Stomach smooth muscle (tissue), 2 donors: ENCODE measurements around the gene KCTD21.
A peak's percentile ranks its signal among the peaks of the same experiment; 100 is the strongest.

Experiments used
- H3K27ac ChIP-seq: one replicate; pipeline ENCODE4 v1.7.0; 2013; ENCODE audit warnings: mild to moderate bottlenecking, low read length, inconsistent platforms
- H3K27me3 ChIP-seq, 2 donors: one replicate each; pipeline ENCODE4 v1.7.0; 2013; ENCODE audit warnings: low read length in 2 of 2; ENCODE audit not compliant: insufficient read depth in 2 of 2, control insufficient read depth in 1 of 2
- H3K36me3 ChIP-seq, 2 donors: one replicate each; pipeline ENCODE4 v1.7.0; 2013; ENCODE audit warnings: low read length in 2 of 2; ENCODE audit not compliant: control insufficient read depth in 2 of 2, insufficient read depth in 2 of 2
- H3K4me1 ChIP-seq: one replicate; pipeline ENCODE4 v1.7.0; 2013; ENCODE audit warnings: low read length; ENCODE audit not compliant: control insufficient read depth, insufficient read depth
- H3K4me3 ChIP-seq, 2 donors: one replicate each; pipeline ENCODE4 v1.7.0; 2013; ENCODE audit warnings: low read length in 2 of 2
- H3K9ac ChIP-seq, 2 donors: one replicate each; pipeline ENCODE4 v1.7.0; 2013; ENCODE audit warnings: low read length in 2 of 2, mild to moderate bottlenecking in 1 of 2
- H3K9me3 ChIP-seq, 2 donors: one replicate each; pipeline ENCODE4 v1.7.0; 2013; ENCODE audit warnings: low read length in 2 of 2; ENCODE audit not compliant: control insufficient read depth in 2 of 2
- donor health status: healthy.
- donor health status: Pancreatic carcinoma.

Gene KCTD21

GRCh38 chr11:78138694-78139421 is 49.6 kb downstream of the KCTD21 start:
- peaks cover 7% of the 10 kb centered on the region for H3K4me1 ChIP-seq
- H3K27ac ChIP-seq = peak overlapping the region; percentile 62
- no peaks in the 10 kb centered on the region for H3K9me3 ChIP-seq
- H3K9ac ChIP-seq = peak overlapping the region; percentile 84 to 87
- H3K4me3 ChIP-seq = peak overlapping the region; percentile 85 to 99
- H3K27me3 ChIP-seq = no peaks in the 10 kb centered on the region
- peaks cover 1 to 2% of the 10 kb centered on the region in 2 donors for H3K36me3 ChIP-seq

GRCh38 chr11:78138291-78138690 is 50.1 kb downstream of the KCTD21 start:
- H3K4me3 ChIP-seq = peak overlapping the region in 1 of 2 donors; percentile 85
- H3K4me1 ChIP-seq = peaks cover 7% of the 10 kb centered on the region
- no peaks in the 10 kb centered on the region for H3K9me3 ChIP-seq
- no peak overlapping the region for H3K9ac ChIP-seq
- no peaks in the 10 kb centered on the region for H3K27me3 ChIP-seq
- H3K36me3 ChIP-seq = peaks cover 0 to 2% of the 10 kb centered on the region in 2 donors
- no peak overlapping the region for H3K27ac ChIP-seq

GRCh38 chr11:78132475-78132874 is 56.0 kb downstream of the KCTD21 start:
- Histone ChIP-seq H3K4me1 (no peaks in the 10 kb centered on the region), H3K4me3 (no peak overlapping the region), H3K27ac (no peak overlapping the region), H3K36me3 (peaks cover 0 to 2% of the 10 kb centered on the region in 2 donors), H3K9me3 (no peaks in the 10 kb centered on the region), H3K9ac (no peak overlapping the region), H3K27me3 (no peaks in the 10 kb centered on the region)

- no peaks in the 10 kb centered on the region for H3K27me3 ChIP-seq
- peaks cover 0 to 2% of the 10 kb centered on the region in 2 donors for H3K36me3 ChIP-seq
- no peak overlapping the region for H3K4me3 ChIP-seq
- no peaks in the 10 kb centered on the region for H3K9me3 ChIP-seq
- H3K27ac ChIP-seq = no peak overlapping the region
- H3K9ac ChIP-seq = no peak overlapping the region
- H3K4me1 ChIP-seq = no peaks in the 10 kb centered on the region
These were observed 56.5 kb downstream of the KCTD21 start for GRCh38 chr11:78131956-78132355.

GRCh38 chr11:78127403-78127802 is 61.0 kb downstream of the KCTD21 start:
- H3K9me3 ChIP-seq = no peaks in the 10 kb centered on the region
- no peaks in the 10 kb centered on the region for H3K27me3 ChIP-seq
- H3K4me1 ChIP-seq = no peaks in the 10 kb centered on the region
- peaks cover 0 to 2% of the 10 kb centered on the region in 2 donors for H3K36me3 ChIP-seq
- no peak overlapping the region for H3K9ac ChIP-seq
- H3K4me3 ChIP-seq = no peak overlapping the region
- no peak overlapping the region for H3K27ac ChIP-seq
